Hepatocyte (in vitro differentiated cells): ENCODE results near the gene CD163. TPM values are rescaled to one million over a fixed set of nuclear protein-coding genes. Genes with fewer than 3 reads are reported as not detected.

Experiments used
- DNase-seq: peaks from one replicate; pipeline ENCODE4 v3.0.0-alpha.2; 2016; ENCODE audit warnings: low spot score
- H2AFZ ChIP-seq: fragments of 200-600 bp; sonication (generic); 2 replicates; pipeline ENCODE4 v1.6.0; 2016; ENCODE audit warnings: antibody characterized with exemption, mild to moderate bottlenecking
- H3K27ac ChIP-seq: fragments of 200-600 bp; sonication (generic); 2 replicates; pipeline ENCODE4 v1.5.1; 2016; ENCODE audit warnings: mild to moderate bottlenecking
- H3K27me3 ChIP-seq: fragments of 200-600 bp; sonication (generic); 2 replicates; pipeline ENCODE4 v1.6.1; 2016
- H3K36me3 ChIP-seq: fragments of 200-600 bp; sonication (generic); replicated peaks from 2 replicates; pipeline ENCODE4 v1.5.1; 2016; ENCODE audit warnings: low read depth; ENCODE audit not compliant: insufficient read depth
- H3K4me1 ChIP-seq: fragments of 200-600 bp; sonication (generic); 2 replicates; pipeline ENCODE4 v1.5.1; 2016; ENCODE audit warnings: mild to moderate bottlenecking, moderate library complexity; ENCODE audit not compliant: insufficient read depth
- H3K4me2 ChIP-seq: fragments of 200-600 bp; sonication (generic); 2 replicates; pipeline ENCODE4 v1.6.0; 2016
- H3K4me3 ChIP-seq: fragments of 200-600 bp; sonication (generic); 2 replicates; pipeline ENCODE4 v1.5.1; 2016; ENCODE audit warnings: mild to moderate bottlenecking
- H3K79me2 ChIP-seq: fragments of 200-600 bp; sonication (generic); 2 replicates; pipeline ENCODE4 v1.6.0; 2017; ENCODE audit warnings: mild to moderate bottlenecking
- H3K9me2 ChIP-seq: fragments of 200-600 bp; sonication (generic); replicated peaks from 2 replicates; pipeline ENCODE4 v1.6.0; 2017; ENCODE audit warnings: mild to moderate bottlenecking; ENCODE audit not compliant: insufficient read depth
- H3K9me3 ChIP-seq: fragments of 200-600 bp; sonication (generic); 2 replicates; pipeline ENCODE4 v1.5.1; 2016; ENCODE audit warnings: low read depth, mild to moderate bottlenecking
- H4K20me1 ChIP-seq: fragments of 200-600 bp; sonication (generic); 2 replicates; pipeline ENCODE4 v1.6.0; 2016; ENCODE audit warnings: mild to moderate bottlenecking; ENCODE audit not compliant: insufficient read depth, poor library complexity, severe bottlenecking
- CTCF ChIP-seq: fragments of 200-600 bp; sonication (generic); IDR thresholded peaks from 2 replicates; pipeline ENCODE4 v1.5.1; 2016; ENCODE audit warnings: antibody characterized with exemption, mild to moderate bottlenecking; ENCODE audit not compliant: poor library complexity
- EZH2 ChIP-seq: fragments of 200-600 bp; sonication (generic); IDR thresholded peaks from 2 replicates; pipeline ENCODE4 v1.6.1; 2016; ENCODE audit warnings: antibody characterized with exemption, mild to moderate bottlenecking, borderline replicate concordance
- EZH2phosphoT487 ChIP-seq: fragments of 200-600 bp; sonication (generic); IDR thresholded peaks from one replicate; pipeline ENCODE4 v1.6.1; 2018; ENCODE audit warnings: antibody characterized with exemption, mild to moderate bottlenecking, low read depth, moderate library complexity; ENCODE audit not compliant: unreplicated experiment, severe bottlenecking
- WGBS: methylation state at CpG from one replicate; pipeline ENCODE4 v1.1.6; 2016; ENCODE audit warnings: low lambda C conversion rate; ENCODE audit errors: missing lambda C conversion rate; 5-methylcytosine and 5-hydroxymethylcytosine counted together
- polyA plus RNA-seq: library from polyadenylated mRNA; unstranded; fragments of >200 nt; fragmentation: Nextera tagmentation; extraction: Ambion mirVana; gene quantifications from 2 replicates; pipeline ENCODE4 v1.2.1, GENCODE V29; 2016
- total RNA-seq: library from RNA; depleted of rRNA; stranded (reverse); fragments of >200 nt; gene quantifications from 2 replicates; pipeline ENCODE4 v1.2.3, GENCODE V29; 2014

Gene CD163
- total RNA-seq: 3.8 and 5.6 TPM in 2 replicates
- 2.8 and 3.0 TPM in 2 replicates for polyA plus RNA-seq

GRCh38 chr12:7503686-7504415 lies at the start of gene CD163:
Gene CD163 (minus strand): TSS chr12:7503777. CDS start chr12:7503690, 87 bp downstream.
- Histone ChIP-seq H3K36me3 (no peaks in the 10 kb centered on the region), H4K20me1 (no peaks in the 10 kb centered on the region), H3K27me3 (no peaks in the 10 kb centered on the region), H3K4me1 (no peaks in the 10 kb centered on the region), H3K27ac (no peak within 1 kb of the TSS), H3K4me3 (no peak within 1 kb of the TSS), H3K79me2 (no peaks in the 10 kb centered on the region), H2AFZ (no peak within 1 kb of the TSS), H3K9me3 (no peaks in the 10 kb centered on the region), H3K4me2 (no peak within 1 kb of the TSS), H3K9me2 (no peaks in the 10 kb centered on the region)
- no peak for TF ChIP-seq EZH2
- no peak for TF ChIP-seq CTCF
- TF ChIP-seq EZH2phosphoT487: no peak
- no peak for DNase-seq
- WGBS: 91% methylated on average over 2 of the region's 2 CpGs

- TF ChIP-seq CTCF (no peak), EZH2 (no peak), EZH2phosphoT487 (no peak)
- no peak for DNase-seq
- H3K4me1 ChIP-seq: peaks cover 8% of the 10 kb centered on the region
- H4K20me1 ChIP-seq: no peaks in the 10 kb centered on the region
- peak overlapping the region; percentile 19 for H2AFZ ChIP-seq
- peak overlapping the region; percentile 25 for H3K4me2 ChIP-seq
- no peaks in the 10 kb centered on the region for H3K9me2 ChIP-seq
- no peaks in the 10 kb centered on the region for H3K36me3 ChIP-seq
- no peak overlapping the region for H3K4me3 ChIP-seq
- no peaks in the 10 kb centered on the region for H3K79me2 ChIP-seq
- H3K27ac ChIP-seq: peak overlapping the region; percentile 36
- H3K27me3 ChIP-seq: no peaks in the 10 kb centered on the region
- no peaks in the 10 kb centered on the region for H3K9me3 ChIP-seq
Observed at GRCh38 chr12:7542813-7543212, 39.2 kb upstream of the CD163 start.

DNA sequence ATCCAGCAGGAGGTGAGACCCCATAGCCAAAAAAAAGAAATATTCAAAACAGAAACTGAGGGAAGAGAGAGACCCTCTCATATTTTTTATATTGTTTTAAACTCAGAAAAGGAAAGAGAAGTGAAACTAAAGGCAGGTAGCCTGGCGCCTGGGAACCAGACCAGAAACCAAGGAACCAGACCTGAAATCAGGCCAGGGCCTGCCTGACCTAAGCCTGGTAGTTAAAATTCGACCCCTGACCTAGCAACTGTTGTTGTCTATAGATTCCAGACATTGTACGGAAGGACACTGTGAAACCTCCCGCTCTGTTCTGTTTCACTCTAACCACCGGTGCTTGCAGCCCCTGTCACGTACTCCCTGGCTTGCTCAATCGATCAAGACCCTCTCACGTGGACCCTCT lies 38.5 kb upstream of the CD163 start:
- Histone ChIP-seq H4K20me1 (no peaks in the 10 kb centered on the region), H3K9me2 (no peaks in the 10 kb centered on the region), H3K79me2 (no peaks in the 10 kb centered on the region), H2AFZ (no peak overlapping the region), H3K4me1 (peaks cover 8% of the 10 kb centered on the region), H3K27ac (no peak overlapping the region), H3K4me2 (no peak overlapping the region), H3K36me3 (no peaks in the 10 kb centered on the region), H3K27me3 (no peaks in the 10 kb centered on the region), H3K4me3 (no peak overlapping the region), H3K9me3 (no peaks in the 10 kb centered on the region)
- no peak for DNase-seq
- no peak for TF ChIP-seq EZH2
- no peak for TF ChIP-seq CTCF
- TF ChIP-seq EZH2phosphoT487: no peak
- 61% methylated on average over 8 of the region's 8 CpGs for WGBS
